ENCODE results near the gene ERBB4.

Gene ERBB4

GRCh38 chr2:211674715-211675114, 863.9 kb downstream of the ERBB4 start:
- H3K4me3 ChIP-seq (ENCODE audit: low read depth, low read length) = no peak overlapping the region
- TF ChIP-seq CTCF (IDR thresholded peaks at IDR 0.05; ENCODE audit: borderline replicate concordance, insufficient read depth, low read depth, low read length) = no peak

- no peak overlapping the region for H3K4me3 ChIP-seq (ENCODE audit: low read depth, low read length)
- no peak for TF ChIP-seq CTCF (IDR thresholded peaks at IDR 0.05; ENCODE audit: borderline replicate concordance, insufficient read depth, low read depth, low read length)
These were observed 865.3 kb downstream of the ERBB4 start for GRCh38 chr2:211673133-211673905.

- H3K4me3 ChIP-seq (ENCODE audit: low read depth, low read length) = no peak overlapping the region
- TF ChIP-seq CTCF (IDR thresholded peaks at IDR 0.05; ENCODE audit: borderline replicate concordance, insufficient read depth, low read depth, low read length) = no peak
These were observed 866.6 kb downstream of the ERBB4 start for GRCh38 chr2:211671977-211672376.

GRCh38 chr2:211665299-211665698, 873.3 kb downstream of the ERBB4 start:
- H3K4me3 ChIP-seq (ENCODE audit: low read depth, low read length) = no peak overlapping the region
- no peak for TF ChIP-seq CTCF (IDR thresholded peaks at IDR 0.05; ENCODE audit: borderline replicate concordance, insufficient read depth, low read depth, low read length)

GRCh38 chr2:211664321-211664720, 874.3 kb downstream of the ERBB4 start:
- no peak for TF ChIP-seq CTCF (IDR thresholded peaks at IDR 0.05; ENCODE audit: borderline replicate concordance, insufficient read depth, low read depth, low read length)
- no peak overlapping the region for H3K4me3 ChIP-seq (ENCODE audit: low read depth, low read length)

GRCh38 chr2:211654211-211654780, 884.3 kb downstream of the ERBB4 start:
- TF ChIP-seq CTCF (IDR thresholded peaks at IDR 0.05; ENCODE audit: borderline replicate concordance, insufficient read depth, low read depth, low read length) = no peak
- no peak overlapping the region for H3K4me3 ChIP-seq (ENCODE audit: low read depth, low read length)

GRCh38 chr2:211652327-211652726, 886.3 kb downstream of the ERBB4 start:
- no peak overlapping the region for H3K4me3 ChIP-seq (ENCODE audit: low read depth, low read length)
- no peak for TF ChIP-seq CTCF (IDR thresholded peaks at IDR 0.05; ENCODE audit: borderline replicate concordance, insufficient read depth, low read depth, low read length)
